ENCODE results near the gene PLXNA4.

GRCh38 chr7:132240821-132241422 lies 335.3 kb downstream of the PLXNA4 start:
- no peak for TF ChIP-seq POLR2A (IDR thresholded peaks at IDR 0.05)
- no peak for TF ChIP-seq CTCF (IDR thresholded peaks at IDR 0.05)
- TF ChIP-seq POLR2AphosphoS5 (IDR thresholded peaks at IDR 0.05; ENCODE audit: insufficient read depth in 1 of 2, low read depth in 1 of 2): no peak

Measured in vagina (tissue), 2 donors.